Neutrophil (primary cell): Measurements from ENCODE around the gene IQCF6.
"Not testable (repeated sequence)": the region's sequence is repeated elsewhere in the genome, so short reads cannot be mapped to it uniquely, and the experiment has no call there.

Source experiments
- H3K27ac ChIP-seq: fragments of 200-600 bp; sonication (generic); 2 replicates; pipeline ENCODE4 v1.5.1; 2016; ENCODE audit warnings: mild to moderate bottlenecking, moderate library complexity
- H3K27me3 ChIP-seq: fragments of 200-600 bp; sonication (generic); 2 replicates; pipeline ENCODE4 v1.6.0; 2016; ENCODE audit warnings: mild to moderate bottlenecking
- H3K36me3 ChIP-seq: fragments of 200-600 bp; sonication (generic); 2 replicates; pipeline ENCODE4 v1.5.1; 2017
- H3K4me1 ChIP-seq, 2 experiments: fragments of 200-600 bp in 1 of 2; sonication (generic) in 1 of 2; 1 replicate in 1 of 2; 2 replicates in 1 of 2; pipeline versions ENCODE4 v1.5.1 to v1.6.1; 2013 to 2016; ENCODE audit warnings: low read depth in 1 of 2, low read length in 1 of 2, mild to moderate bottlenecking in 1 of 2, moderate library complexity in 1 of 2; ENCODE audit not compliant: control insufficient read depth in 1 of 2, insufficient read depth in 1 of 2
- H3K4me3 ChIP-seq, 2 experiments: fragments of 200-600 bp in 1 of 2; sonication (generic) in 1 of 2; 1 replicate in 1 of 2; 2 replicates in 1 of 2; pipeline ENCODE4 v1.5.1; 2013 to 2016; ENCODE audit warnings: low read depth in 1 of 2, low read length in 1 of 2, mild to moderate bottlenecking in 1 of 2, moderate library complexity in 1 of 2
- H3K9me3 ChIP-seq: fragments of 200-600 bp; sonication (generic); 2 replicates; pipeline ENCODE4 v1.5.1; 2016
- CTCF ChIP-seq: fragments of 200-600 bp; sonication (generic); IDR thresholded peaks from 2 replicates; pipeline ENCODE4 v1.5.1; 2016; ENCODE audit warnings: antibody characterized with exemption

Gene IQCF6

GRCh38 chr3:51773529-51774056 is 5.4 kb downstream of the IQCF6 start:
- H3K9me3 ChIP-seq, result no peaks in the 10 kb centered on the region
- H3K4me1 ChIP-seq, result no peaks in the 10 kb centered on the region
- H3K27ac ChIP-seq, result no peak overlapping the region
- no peak for TF ChIP-seq CTCF
- H3K4me3 ChIP-seq, result no peak overlapping the region
- no peaks in the 10 kb centered on the region for H3K36me3 ChIP-seq
- H3K27me3 ChIP-seq, result peaks cover 30% of the 10 kb centered on the region

- H3K36me3 ChIP-seq, result no peaks in the 10 kb centered on the region
- no peaks in the 10 kb centered on the region for H3K9me3 ChIP-seq
- TF ChIP-seq CTCF, result no peak
- H3K27ac ChIP-seq, result no peak overlapping the region
- no peak overlapping the region for H3K4me3 ChIP-seq
- H3K27me3 ChIP-seq, result no peaks in the 10 kb centered on the region
- no peaks in the 10 kb centered on the region for H3K4me1 ChIP-seq
Measured at GRCh38 chr3:51759203-51759602, 19.8 kb downstream of the IQCF6 start.

GRCh38 chr3:51753763-51754750 is 25.0 kb downstream of the IQCF6 start:
- not testable (repeated sequence) for H3K9me3 ChIP-seq, H3K36me3 ChIP-seq, H3K27me3 ChIP-seq, H3K27ac ChIP-seq, H3K4me1 ChIP-seq, H3K4me3 ChIP-seq

- Histone ChIP-seq H3K4me3 (no peak overlapping the region), H3K9me3 (no peaks in the 10 kb centered on the region), H3K27ac (no peak overlapping the region), H3K36me3 (no peaks in the 10 kb centered on the region), H3K27me3 (peaks cover 4% of the 10 kb centered on the region), H3K4me1 (no peaks in the 10 kb centered on the region)
- no peak for TF ChIP-seq CTCF
Measured at GRCh38 chr3:51751287-51751686, 27.8 kb downstream of the IQCF6 start.

GRCh38 chr3:51750878-51751277 is 28.2 kb downstream of the IQCF6 start:
- no peaks in the 10 kb centered on the region for H3K36me3 ChIP-seq
- TF ChIP-seq CTCF, result no peak
- H3K4me3 ChIP-seq, result no peak overlapping the region
- H3K27ac ChIP-seq, result no peak overlapping the region
- H3K27me3 ChIP-seq, result peaks cover 4% of the 10 kb centered on the region
- no peaks in the 10 kb centered on the region for H3K4me1 ChIP-seq
- H3K9me3 ChIP-seq, result no peaks in the 10 kb centered on the region

- H3K27me3 ChIP-seq, result no peaks in the 10 kb centered on the region
- TF ChIP-seq CTCF, result no peak
- no peak overlapping the region for H3K27ac ChIP-seq
- H3K4me1 ChIP-seq, result no peaks in the 10 kb centered on the region
- no peaks in the 10 kb centered on the region for H3K36me3 ChIP-seq
- H3K4me3 ChIP-seq, result no peak overlapping the region
- H3K9me3 ChIP-seq, result no peaks in the 10 kb centered on the region
Measured at GRCh38 chr3:51748327-51748726, 30.7 kb downstream of the IQCF6 start.
